Parietal lobe (tissue), 1 donor: ENCODE results near the gene MSANTD7. TPM values are rescaled to one million over a fixed set of nuclear protein-coding genes. Genes with fewer than 3 reads are reported as not detected.

Source experiments
- total RNA-seq: library from RNA; depleted of rRNA; stranded (reverse); fragments of >200 nt; gene quantifications from one replicate; pipeline ENCODE4 v1.2.3, GENCODE V29; 2014

Gene MSANTD7
- total RNA-seq = 20.7 TPM

GRCh38 chr10:14837757-14838581 lies at the start of gene MSANTD7, which contains the start of the genes CDNF and HSPA14:
Gene MSANTD7 (plus strand): TSS chr10:14838306. CDS start chr10:14842285, 3,979 bp downstream.
Gene CDNF (minus strand): TSS chr10:14838037. CDS start chr10:14837946, 91 bp downstream.
Gene HSPA14 (plus strand): TSS chr10:14838306. CDS start chr10:14838403, 97 bp downstream.

GRCh38 chr10:14878266-14879123 lies 40.4 kb downstream of the MSANTD7 start, which contains the start of gene SUV39H2:
Gene SUV39H2 (plus strand): TSS chr10:14878866. CDS start chr10:14878889, 23 bp downstream.

Other genes starting within 250 kb of the MSANTD7 start
- 85.8 TPM for gene FAM107B, start 63.4 kb upstream of the MSANTD7 start, total RNA-seq
- not detected for gene CDNF, start 269 bp upstream of the MSANTD7 start, total RNA-seq
- gene HSPA14, start within 50 bp of the MSANTD7 start, total RNA-seq = 13.5 TPM
- 37.6 TPM for gene SUV39H2, start 40.6 kb downstream of the MSANTD7 start, total RNA-seq
- gene DCLRE1C, start 115.8 kb downstream of the MSANTD7 start, total RNA-seq = 25.4 TPM
- not detected for gene MEIG1, start 121.1 kb downstream of the MSANTD7 start, total RNA-seq
- not detected for gene OLAH, start 205.6 kb downstream of the MSANTD7 start, total RNA-seq